ENCODE data around the gene PRKD2. TPM values are rescaled to one million over a fixed set of nuclear protein-coding genes. Genes with fewer than 3 reads are reported as not detected.

PRKD2 gene
- total and polyA plus RNA-seq, 10 of the 15 experiments (the other 5 are each of a cell fraction or from before 2014, with no cell fraction given) = 2.3 to 98.8 (median 32.9) TPM

GRCh38 chr19:46718157-46718933 is 1.4 kb upstream of the PRKD2 start (continued):
- TF ChIP-seq SMAD1 (IDR thresholded peaks at IDR 0.05; ENCODE audit: low read depth, partially characterized antibody) (no peak), TAF1 (IDR thresholded peaks at IDR 0.05; ENCODE audit: borderline replicate concordance, low read depth, low read length) (no peak), MYC (IDR thresholded peaks at IDR 0.05; ENCODE audit: insufficient read depth, insufficient read length, insufficient replicate concordance, low read length, severe bottlenecking) (peak; percentile 54), MLLT1 (IDR thresholded peaks at IDR 0.05) (peak; percentile 59; the same call in 1 of the 2 replicates), ZBTB33 (IDR thresholded peaks at IDR 0.05) (no peak), CREB1 (IDR thresholded peaks at IDR 0.05; ENCODE audit: low read depth) (peak; percentile 66; the same call in 1 of the 2 replicates), SUZ12 (IDR thresholded peaks at IDR 0.05; ENCODE audit: unreplicated experiment) (no peak), ZNF622 (IDR thresholded peaks at IDR 0.05) (no peak), YY1 (IDR thresholded peaks at IDR 0.05; ENCODE audit: low read depth, low read length) (peak; percentile 31; the same call in 1 of the 2 replicates), BCL3 (IDR thresholded peaks at IDR 0.05; ENCODE audit: borderline replicate concordance, insufficient read depth, low read depth, low read length, poor library complexity, severe bottlenecking) (peak; percentile 67), ZBTB4 (CRISPR knock-in tag; IDR thresholded peaks at IDR 0.05) (no peak), MTA3 (IDR thresholded peaks at IDR 0.05; ENCODE audit: borderline replicate concordance, low read length) (peak; percentile 88; the same call in 1 of the 2 replicates), HSF1 (IDR thresholded peaks at IDR 0.05; ENCODE audit: low read depth, low read length) (no peak), BRCA1 (IDR thresholded peaks at IDR 0.05; ENCODE audit: low read depth, low read length) (no peak), EZH2 (IDR thresholded peaks at IDR 0.05; ENCODE audit: borderline replicate concordance, control insufficient read depth, low read depth, low read length) (no peak), BACH1 (IDR thresholded peaks at IDR 0.05; ENCODE audit: borderline replicate concordance) (no peak), SREBF2 (IDR thresholded peaks at IDR 0.05; ENCODE audit: low read length) (no peak), POLR2A (IDR thresholded peaks at IDR 0.05; ENCODE audit: low read depth, low read length) (peak; percentile 39), POLR2AphosphoS2 (IDR thresholded peaks at IDR 0.05; ENCODE audit: low read depth, low read length) (no peak; the same call in 1 of the 2 replicates), NRF1 (conservative IDR thresholded peaks at IDR 0.05; ENCODE audit: low read depth, low read length) (no peak)

Data from GM12878 (cell line).